ENCODE measurements around the gene PRLR. TPM values are rescaled to one million over a fixed set of nuclear protein-coding genes. Genes with fewer than 3 reads are reported as not detected.

The PRLR gene
- polyA plus RNA-seq, result 0.50 and 0.78 TPM in 2 replicates
- 1.5 and 2.5 TPM in 2 replicates for polyA minus RNA-seq

DNA sequence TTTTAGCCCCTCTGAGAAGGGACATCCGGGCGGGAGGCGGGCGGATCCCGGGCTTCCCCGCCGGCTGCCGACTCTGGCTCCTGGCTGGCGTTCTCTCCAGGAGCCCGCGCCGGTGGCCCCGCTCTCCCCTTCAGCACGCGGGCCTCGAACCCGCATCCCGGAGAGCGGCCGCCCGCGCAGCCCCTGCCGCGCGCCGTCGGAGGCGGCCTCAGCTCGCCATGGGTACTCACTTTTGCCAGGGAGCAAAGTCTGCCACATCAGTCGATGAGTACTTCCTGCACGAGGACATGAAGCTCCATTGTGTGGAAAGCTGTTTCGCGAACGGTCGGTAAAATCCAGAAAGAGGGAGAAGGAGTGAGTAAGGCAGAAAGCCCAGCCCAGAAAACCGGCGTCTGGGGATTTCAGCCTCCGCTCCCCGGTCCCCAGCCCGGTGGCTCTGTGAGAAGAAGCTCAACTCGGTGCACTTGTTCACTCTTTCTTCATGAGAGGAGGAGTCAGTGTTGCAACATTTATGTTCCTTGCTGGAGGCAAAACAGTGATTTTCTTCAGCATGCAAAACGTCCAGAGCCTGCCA, at the start of gene PRLR:
Gene PRLR, minus strand, starts transcription at position 450 of the 574 bp plus-strand sequence. CDS start 140,867 bp downstream, outside the sequence.
- Histone ChIP-seq H3K4me2 (ENCODE audit: low read length) (peak within 1 kb of the TSS; percentile 52), H3K27ac (ENCODE audit: low read length) (no peak within 1 kb of the TSS), H3K4me3 (ENCODE audit: low read length) (peak within 1 kb of the TSS; percentile 66), H3K36me3 (ENCODE audit: insufficient read depth, low read length) (no peaks in the 10 kb centered on the region), H3K9me3 (ENCODE audit: low read length) (no peaks in the 10 kb centered on the region), H4K20me1 (ENCODE audit: insufficient read depth) (no peaks in the 10 kb centered on the region), H3K27me3 (ENCODE audit: insufficient read depth, low read depth, low read length) (peaks cover 26% of the 10 kb centered on the region), H3K9me2 (ENCODE audit: insufficient read depth, low read length) (no peaks in the 10 kb centered on the region), H3F3A (ENCODE audit: insufficient read depth, low read length, poor library complexity, severe bottlenecking) (no peaks in the 10 kb centered on the region), H3K79me2 (replicated peaks; ENCODE audit: insufficient read depth, low read length) (no peaks in the 10 kb centered on the region), H3K9ac (ENCODE audit: low read length) (peak within 1 kb of the TSS; percentile 47), H2AFZ (ENCODE audit: low read depth, low read length) (no peak within 1 kb of the TSS)
- TF ChIP-seq TAF1 (IDR thresholded peaks at IDR 0.05; ENCODE audit: low read depth), result no peak
- TF ChIP-seq, protein P1, sequence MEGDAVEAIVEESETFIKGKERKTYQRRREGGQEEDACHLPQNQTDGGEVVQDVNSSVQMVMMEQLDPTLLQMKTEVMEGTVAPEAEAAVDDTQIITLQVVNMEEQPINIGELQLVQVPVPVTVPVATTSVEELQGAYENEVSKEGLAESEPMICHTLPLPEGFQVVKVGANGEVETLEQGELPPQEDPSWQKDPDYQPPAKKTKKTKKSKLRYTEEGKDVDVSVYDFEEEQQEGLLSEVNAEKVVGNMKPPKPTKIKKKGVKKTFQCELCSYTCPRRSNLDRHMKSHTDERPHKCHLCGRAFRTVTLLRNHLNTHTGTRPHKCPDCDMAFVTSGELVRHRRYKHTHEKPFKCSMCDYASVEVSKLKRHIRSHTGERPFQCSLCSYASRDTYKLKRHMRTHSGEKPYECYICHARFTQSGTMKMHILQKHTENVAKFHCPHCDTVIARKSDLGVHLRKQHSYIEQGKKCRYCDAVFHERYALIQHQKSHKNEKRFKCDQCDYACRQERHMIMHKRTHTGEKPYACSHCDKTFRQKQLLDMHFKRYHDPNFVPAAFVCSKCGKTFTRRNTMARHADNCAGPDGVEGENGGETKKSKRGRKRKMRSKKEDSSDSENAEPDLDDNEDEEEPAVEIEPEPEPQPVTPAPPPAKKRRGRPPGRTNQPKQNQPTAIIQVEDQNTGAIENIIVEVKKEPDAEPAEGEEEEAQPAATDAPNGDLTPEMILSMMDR (IDR thresholded peaks at IDR 0.05; ENCODE audit: poor library complexity, severe bottlenecking), result no peak
- no peak for TF ChIP-seq EP300 (conservative IDR thresholded peaks at IDR 0.05; ENCODE audit: poor library complexity, severe bottlenecking)
- TF ChIP-seq RAD21 (conservative IDR thresholded peaks at IDR 0.05), result no peak
- no peak for TF ChIP-seq EZH2 (IDR thresholded peaks at IDR 0.05; ENCODE audit: borderline replicate concordance, insufficient read depth, low read length, poor library complexity, severe bottlenecking)
- no peak for TF ChIP-seq POLR2AphosphoS5 (IDR thresholded peaks at IDR 0.05)
- no peak for TF ChIP-seq MXI1 (conservative IDR thresholded peaks at IDR 0.05; ENCODE audit: poor library complexity, severe bottlenecking)

DNA sequence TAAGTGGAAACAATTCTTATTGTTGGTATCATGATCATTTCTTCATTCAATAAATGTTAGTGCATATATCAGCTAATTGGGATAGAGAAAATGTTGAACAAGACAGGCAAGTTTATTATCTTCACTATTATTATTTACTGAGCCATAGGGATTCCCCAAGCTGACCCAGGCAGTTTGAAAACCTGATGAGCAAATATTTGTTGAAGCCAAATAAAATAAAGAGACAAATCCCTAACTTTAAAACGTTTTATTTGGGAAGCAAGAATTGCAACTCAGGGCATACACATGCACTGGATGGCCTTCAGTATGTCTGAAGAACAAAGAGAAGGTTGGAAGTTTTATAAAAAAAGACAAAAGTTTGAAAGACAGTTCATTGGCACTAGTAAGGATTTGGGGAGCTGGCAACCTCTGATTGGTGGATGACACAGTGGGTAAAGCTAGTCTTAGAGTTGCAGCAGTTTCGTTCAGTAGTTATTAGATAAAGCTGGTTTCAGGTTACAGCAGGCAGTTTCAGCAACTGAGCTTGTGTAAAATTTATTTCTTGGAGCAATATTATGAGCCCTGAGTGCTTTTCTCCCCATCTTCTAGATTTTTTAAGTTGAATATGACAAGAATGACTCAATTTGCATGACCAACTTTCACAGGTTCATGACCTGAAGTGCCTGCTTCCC, 44.7 kb upstream of the PRLR start:
- TF ChIP-seq RAD21 (conservative IDR thresholded peaks at IDR 0.05) (no peak), MXI1 (conservative IDR thresholded peaks at IDR 0.05; ENCODE audit: poor library complexity, severe bottlenecking) (no peak), POLR2AphosphoS5 (IDR thresholded peaks at IDR 0.05) (no peak), EP300 (conservative IDR thresholded peaks at IDR 0.05; ENCODE audit: poor library complexity, severe bottlenecking) (no peak), SMC3 (conservative IDR thresholded peaks at IDR 0.05; ENCODE audit: poor library complexity) (no peak), EZH2 (IDR thresholded peaks at IDR 0.05; ENCODE audit: borderline replicate concordance, insufficient read depth, low read length, poor library complexity, severe bottlenecking) (no peak), TAF1 (IDR thresholded peaks at IDR 0.05; ENCODE audit: low read depth) (no peak)
- TF ChIP-seq, protein P2, sequence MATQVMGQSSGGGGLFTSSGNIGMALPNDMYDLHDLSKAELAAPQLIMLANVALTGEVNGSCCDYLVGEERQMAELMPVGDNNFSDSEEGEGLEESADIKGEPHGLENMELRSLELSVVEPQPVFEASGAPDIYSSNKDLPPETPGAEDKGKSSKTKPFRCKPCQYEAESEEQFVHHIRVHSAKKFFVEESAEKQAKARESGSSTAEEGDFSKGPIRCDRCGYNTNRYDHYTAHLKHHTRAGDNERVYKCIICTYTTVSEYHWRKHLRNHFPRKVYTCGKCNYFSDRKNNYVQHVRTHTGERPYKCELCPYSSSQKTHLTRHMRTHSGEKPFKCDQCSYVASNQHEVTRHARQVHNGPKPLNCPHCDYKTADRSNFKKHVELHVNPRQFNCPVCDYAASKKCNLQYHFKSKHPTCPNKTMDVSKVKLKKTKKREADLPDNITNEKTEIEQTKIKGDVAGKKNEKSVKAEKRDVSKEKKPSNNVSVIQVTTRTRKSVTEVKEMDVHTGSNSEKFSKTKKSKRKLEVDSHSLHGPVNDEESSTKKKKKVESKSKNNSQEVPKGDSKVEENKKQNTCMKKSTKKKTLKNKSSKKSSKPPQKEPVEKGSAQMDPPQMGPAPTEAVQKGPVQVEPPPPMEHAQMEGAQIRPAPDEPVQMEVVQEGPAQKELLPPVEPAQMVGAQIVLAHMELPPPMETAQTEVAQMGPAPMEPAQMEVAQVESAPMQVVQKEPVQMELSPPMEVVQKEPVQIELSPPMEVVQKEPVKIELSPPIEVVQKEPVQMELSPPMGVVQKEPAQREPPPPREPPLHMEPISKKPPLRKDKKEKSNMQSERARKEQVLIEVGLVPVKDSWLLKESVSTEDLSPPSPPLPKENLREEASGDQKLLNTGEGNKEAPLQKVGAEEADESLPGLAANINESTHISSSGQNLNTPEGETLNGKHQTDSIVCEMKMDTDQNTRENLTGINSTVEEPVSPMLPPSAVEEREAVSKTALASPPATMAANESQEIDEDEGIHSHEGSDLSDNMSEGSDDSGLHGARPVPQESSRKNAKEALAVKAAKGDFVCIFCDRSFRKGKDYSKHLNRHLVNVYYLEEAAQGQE (IDR thresholded peaks at IDR 0.05; ENCODE audit: borderline replicate concordance), result no peak
- TF ChIP-seq, protein P1 (IDR thresholded peaks at IDR 0.05; ENCODE audit: poor library complexity, severe bottlenecking), result no peak
- Histone ChIP-seq H3F3A (ENCODE audit: insufficient read depth, low read length, poor library complexity, severe bottlenecking) (no peaks in the 10 kb centered on the region), H4K20me1 (ENCODE audit: insufficient read depth) (no peaks in the 10 kb centered on the region), H3K36me3 (ENCODE audit: insufficient read depth, low read length) (no peaks in the 10 kb centered on the region), H3K4me3 (ENCODE audit: low read length) (no peak overlapping the region), H3K4me2 (ENCODE audit: low read length) (no peak overlapping the region), H3K79me2 (replicated peaks; ENCODE audit: insufficient read depth, low read length) (no peaks in the 10 kb centered on the region), H3K9ac (ENCODE audit: low read length) (no peak overlapping the region), H3K27ac (ENCODE audit: low read length) (no peak overlapping the region), H3K9me2 (ENCODE audit: insufficient read depth, low read length) (no peaks in the 10 kb centered on the region), H2AFZ (ENCODE audit: low read depth, low read length) (no peak overlapping the region), H3K27me3 (ENCODE audit: insufficient read depth, low read depth, low read length) (no peaks in the 10 kb centered on the region), H3K9me3 (ENCODE audit: low read length) (peaks cover 4% of the 10 kb centered on the region)

Data from neural cell (in vitro differentiated cells).